GM18873 (cell line): ENCODE results near the gene BEST1.

ENCODE experiments used
- ATAC-seq: cut with Tn5 transposase; IDR thresholded peaks from one replicate; pipeline ENCODE4 v1.9.1; 2021; ENCODE audit warnings: mild to moderate bottlenecking, moderate library complexity, moderate number of reproducible peaks; ENCODE audit not compliant: unreplicated experiment, low FRiP score

BEST1 gene

GRCh38 chr11:61914471-61915171, 35.5 kb upstream of the BEST1 start:
- ATAC-seq, result no peak

GRCh38 chr11:61916737-61917333, 33.3 kb upstream of the BEST1 start:
- ATAC-seq, result no peak

GRCh38 chr11:61917334-61918109, 32.6 kb upstream of the BEST1 start, which contains the start of gene RAB3IL1:
TSS of gene RAB3IL1 (minus strand) at chr11:61917566. CDS start at chr11:61917367, 199 bp downstream.
- no peak for ATAC-seq

- no peak for ATAC-seq
These were observed 31.8 kb upstream of the BEST1 start for GRCh38 chr11:61918251-61918937.

- ATAC-seq, result no peak
These were observed 31.0 kb upstream of the BEST1 start for GRCh38 chr11:61918938-61919704.

GRCh38 chr11:61919705-61920631, 30.2 kb upstream of the BEST1 start:
- ATAC-seq, result no peak

GRCh38 chr11:61921446-61921845, 28.7 kb upstream of the BEST1 start:
- ATAC-seq, result no peak

- no peak for ATAC-seq
These were observed 27.6 kb upstream of the BEST1 start for GRCh38 chr11:61922539-61922938.

GRCh38 chr11:61923166-61924063, 26.7 kb upstream of the BEST1 start:
- no peak for ATAC-seq

GRCh38 chr11:61924064-61924455, 26.1 kb upstream of the BEST1 start:
- no peak for ATAC-seq

GRCh38 chr11:61925736-61926135, 24.4 kb upstream of the BEST1 start:
- ATAC-seq, result no peak

GRCh38 chr11:61926235-61926634, 23.9 kb upstream of the BEST1 start:
- ATAC-seq, result no peak

- no peak for ATAC-seq
These were observed 22.6 kb upstream of the BEST1 start for GRCh38 chr11:61927501-61927900.

GRCh38 chr11:61928606-61929005, 21.5 kb upstream of the BEST1 start:
- no peak for ATAC-seq

- ATAC-seq, result no peak
These were observed 19.2 kb upstream of the BEST1 start for GRCh38 chr11:61930933-61931332.

GRCh38 chr11:61935861-61936260, 14.3 kb upstream of the BEST1 start:
- no peak for ATAC-seq

- no peak for ATAC-seq
These were observed 9.7 kb upstream of the BEST1 start for GRCh38 chr11:61940466-61940865.

GRCh38 chr11:61945191-61945590, 5.0 kb upstream of the BEST1 start:
- ATAC-seq, result no peak
